ENCODE data around the gene RGP1.

DNA sequence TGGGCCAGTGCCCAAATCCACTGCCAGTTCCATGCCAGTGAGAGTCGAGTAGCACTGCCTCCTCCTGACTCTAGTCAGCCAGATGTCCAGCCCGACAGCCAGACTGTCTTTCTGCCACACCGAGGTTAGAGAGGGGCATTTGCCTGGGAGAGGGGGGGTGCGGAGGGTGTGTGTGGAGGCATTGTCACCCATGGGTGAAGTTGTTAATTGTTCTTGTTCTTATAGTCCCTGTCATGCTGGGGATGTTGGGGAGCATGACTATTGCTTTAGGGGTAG, 1.1 kb downstream of the RGP1 start:
- TF ChIP-seq CTCF (conservative IDR thresholded peaks at IDR 0.05; ENCODE audit: low read depth, low read length) = no peak
- no peak for TF ChIP-seq EZH2 (IDR thresholded peaks at IDR 0.05; ENCODE audit: low read length, unreplicated experiment)

Measured in PC-3 (cell line).